Effector memory CD4-positive, alpha-beta T cell (primary cell): ENCODE data around the gene FBLN5.

Experiments used
- DNase-seq, 3 donors: peaks; one replicate each; pipeline ENCODE4 v3.0.0-alpha.2; 2020
- H3K27ac ChIP-seq: 2 replicates; pipeline ENCODE4 v1.7.0; 2013; ENCODE audit warnings: mild to moderate bottlenecking, low read length, moderate library complexity; ENCODE audit not compliant: insufficient read depth, poor library complexity, severe bottlenecking
- H3K27me3 ChIP-seq: replicated peaks from 2 replicates; pipeline ENCODE4 v1.7.0; 2013; ENCODE audit warnings: mild to moderate bottlenecking, low read length; ENCODE audit not compliant: insufficient read depth, control insufficient read depth, poor library complexity, severe bottlenecking
- H3K36me3 ChIP-seq: 2 replicates; pipeline ENCODE4 v1.7.0; 2013; ENCODE audit warnings: mild to moderate bottlenecking, low read length, moderate library complexity; ENCODE audit not compliant: control insufficient read depth, insufficient read depth
- H3K4me1 ChIP-seq: 2 replicates; pipeline ENCODE4 v1.7.0; 2013; ENCODE audit warnings: low read length, mild to moderate bottlenecking; ENCODE audit not compliant: control insufficient read depth, insufficient read depth, poor library complexity, severe bottlenecking
- H3K4me3 ChIP-seq: 2 replicates; pipeline ENCODE4 v1.7.0; 2013; ENCODE audit warnings: low read length, low read depth, mild to moderate bottlenecking; ENCODE audit not compliant: insufficient read depth, poor library complexity, severe bottlenecking
- H3K9me3 ChIP-seq: 2 replicates; pipeline ENCODE4 v1.7.0; 2013; ENCODE audit warnings: mild to moderate bottlenecking, low read length, moderate library complexity; ENCODE audit not compliant: control insufficient read depth

The FBLN5 gene

DNA sequence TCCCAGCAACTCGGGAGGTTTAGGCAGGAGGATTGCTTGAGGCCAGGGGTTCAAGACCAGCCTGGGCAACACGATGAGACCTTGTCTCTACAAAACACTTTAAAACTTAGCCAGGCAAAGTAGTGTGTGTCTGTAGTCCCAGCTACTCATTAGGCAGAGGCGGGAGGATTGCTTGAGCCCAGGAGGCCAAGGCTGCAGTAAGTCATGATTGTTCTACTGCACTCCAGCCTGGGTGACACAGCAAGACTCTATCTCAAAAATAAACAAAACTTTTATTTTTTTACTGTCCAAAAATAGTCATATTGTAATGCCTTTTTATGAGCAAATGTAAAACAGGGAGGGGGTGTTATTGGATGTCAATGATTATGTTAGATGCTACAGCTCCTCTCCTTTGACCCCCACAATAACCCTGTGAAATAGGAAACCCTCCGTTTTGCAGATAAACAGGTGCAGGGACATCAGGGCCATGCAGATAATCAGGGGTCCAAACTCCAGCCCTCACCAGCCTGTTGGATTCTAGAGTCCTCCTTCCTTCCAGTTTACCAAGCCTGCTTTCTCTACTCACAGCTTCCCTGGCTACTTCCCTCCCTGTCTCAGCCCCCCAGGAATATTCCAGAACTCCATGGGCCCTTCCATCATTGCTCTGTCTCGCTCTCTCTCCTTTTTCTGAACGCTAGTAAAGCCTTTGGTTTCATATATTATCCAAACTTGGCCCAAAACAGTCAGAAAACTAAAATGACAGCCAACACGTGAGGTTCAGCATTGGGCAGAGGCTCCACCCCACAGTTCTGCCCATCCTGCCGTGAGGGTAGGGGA, 5.9 kb upstream of the FBLN5 start:
- H3K9me3 ChIP-seq: no peaks in the 10 kb centered on the region
- no peaks in the 10 kb centered on the region for H3K27me3 ChIP-seq
- H3K4me1 ChIP-seq: no peaks in the 10 kb centered on the region
- H3K27ac ChIP-seq: no peak overlapping the region
- H3K36me3 ChIP-seq: no peaks in the 10 kb centered on the region
- no peak for DNase-seq
- no peak overlapping the region for H3K4me3 ChIP-seq

- H3K36me3 ChIP-seq: no peaks in the 10 kb centered on the region
- DNase-seq: no peak
- peak overlapping the region; percentile 55 for H3K4me3 ChIP-seq
- peaks cover 6% of the 10 kb centered on the region for H3K4me1 ChIP-seq
- no peak overlapping the region for H3K27ac ChIP-seq
- H3K27me3 ChIP-seq: peaks cover 4% of the 10 kb centered on the region
- H3K9me3 ChIP-seq: no peaks in the 10 kb centered on the region
These were observed 646 bp downstream of the FBLN5 start for GRCh38 chr14:91946622-91947474.

- no peak for DNase-seq
- H3K27me3 ChIP-seq: peaks cover 4% of the 10 kb centered on the region
- H3K4me1 ChIP-seq: peaks cover 6% of the 10 kb centered on the region
- H3K9me3 ChIP-seq: no peaks in the 10 kb centered on the region
- H3K4me3 ChIP-seq: no peak overlapping the region
- H3K36me3 ChIP-seq: no peaks in the 10 kb centered on the region
- H3K27ac ChIP-seq: no peak overlapping the region
These were observed 1.5 kb downstream of the FBLN5 start for GRCh38 chr14:91945751-91946621.

- Histone ChIP-seq H3K4me1 (peaks cover 6% of the 10 kb centered on the region), H3K9me3 (no peaks in the 10 kb centered on the region), H3K27ac (no peak overlapping the region), H3K36me3 (no peaks in the 10 kb centered on the region), H3K4me3 (no peak overlapping the region), H3K27me3 (peaks cover 4% of the 10 kb centered on the region)
- no peak for DNase-seq
These were observed 4.5 kb downstream of the FBLN5 start for GRCh38 chr14:91942946-91943345.

- Histone ChIP-seq H3K27ac (no peak overlapping the region), H3K4me1 (peaks cover 6% of the 10 kb centered on the region), H3K4me3 (no peak overlapping the region), H3K36me3 (no peaks in the 10 kb centered on the region), H3K9me3 (no peaks in the 10 kb centered on the region), H3K27me3 (peaks cover 3% of the 10 kb centered on the region)
- no peak for DNase-seq
These were observed 5.4 kb downstream of the FBLN5 start for GRCh38 chr14:91942128-91942527.

- no peaks in the 10 kb centered on the region for H3K27me3 ChIP-seq
- DNase-seq: no peak
- no peaks in the 10 kb centered on the region for H3K36me3 ChIP-seq
- H3K4me1 ChIP-seq: no peaks in the 10 kb centered on the region
- H3K4me3 ChIP-seq: no peak overlapping the region
- no peaks in the 10 kb centered on the region for H3K9me3 ChIP-seq
- no peak overlapping the region for H3K27ac ChIP-seq
These were observed 7.3 kb downstream of the FBLN5 start for GRCh38 chr14:91940209-91940608.

GRCh38 chr14:91935586-91935985, 11.9 kb downstream of the FBLN5 start:
- Histone ChIP-seq H3K27ac (no peak overlapping the region), H3K27me3 (no peaks in the 10 kb centered on the region), H3K36me3 (no peaks in the 10 kb centered on the region), H3K4me3 (no peak overlapping the region), H3K9me3 (no peaks in the 10 kb centered on the region), H3K4me1 (no peaks in the 10 kb centered on the region)
- no peak for DNase-seq

GRCh38 chr14:91934554-91935285, 12.8 kb downstream of the FBLN5 start:
- Histone ChIP-seq H3K9me3 (no peaks in the 10 kb centered on the region), H3K36me3 (no peaks in the 10 kb centered on the region), H3K4me3 (no peak overlapping the region), H3K4me1 (no peaks in the 10 kb centered on the region), H3K27ac (no peak overlapping the region), H3K27me3 (no peaks in the 10 kb centered on the region)
- no peak for DNase-seq

DNA sequence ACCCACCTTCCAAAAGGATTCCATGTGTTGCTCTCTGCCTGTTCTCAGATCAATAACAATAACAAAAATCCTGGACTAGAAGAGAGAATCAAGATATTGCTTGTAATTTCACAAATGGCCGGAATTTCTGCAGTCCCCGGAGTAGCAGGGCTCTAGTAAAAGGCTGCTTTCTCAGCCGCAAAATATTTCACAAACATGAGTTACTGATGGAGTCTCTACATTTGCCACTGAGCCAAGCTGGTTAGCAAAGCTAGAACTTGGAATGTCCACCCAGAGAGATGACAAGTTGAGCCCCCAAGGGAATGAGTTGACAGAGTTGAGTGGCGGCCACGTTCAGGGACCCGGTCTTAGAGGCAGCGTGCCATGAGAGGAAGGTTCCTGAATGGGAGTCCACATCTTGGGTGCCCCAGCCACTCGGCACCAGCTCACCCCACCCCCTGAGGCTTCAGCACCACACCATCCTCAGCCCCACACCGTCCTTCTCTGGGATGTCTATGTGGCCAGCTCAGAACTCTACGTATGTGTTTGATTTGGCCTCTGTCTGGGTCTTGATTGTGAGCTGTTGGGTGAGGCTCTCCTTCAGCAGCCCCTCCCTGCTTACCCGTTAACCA, 15.9 kb downstream of the FBLN5 start:
- H3K36me3 ChIP-seq: no peaks in the 10 kb centered on the region
- DNase-seq: no peak
- H3K4me3 ChIP-seq: no peak overlapping the region
- no peaks in the 10 kb centered on the region for H3K9me3 ChIP-seq
- H3K27me3 ChIP-seq: no peaks in the 10 kb centered on the region
- H3K27ac ChIP-seq: no peak overlapping the region
- no peaks in the 10 kb centered on the region for H3K4me1 ChIP-seq
